Mesenteric fat pad (tissue), 1 donor: ENCODE results near the gene OR4K1. TPM values are rescaled to one million over a fixed set of nuclear protein-coding genes. Genes with fewer than 3 reads are reported as not detected.
"Not testable (repeated sequence)": the region's sequence is repeated elsewhere in the genome, so short reads cannot be mapped to it uniquely, and the experiment has no call there.

Experiments used
- DNase-seq: peaks from one replicate; pipeline ENCODE4 v3.0.0-alpha.2; 2020; ENCODE audit warnings: low spot score
- long read RNA-seq: library from polyadenylated mRNA; unstranded; transcript quantifications from one replicate; pipeline ENCODE4 v2.0.0, GENCODE V29; 2020
- total RNA-seq: library from RNA; stranded (reverse); fragmentation: NEBNext Ultra II Directional; extraction: Animal tissue kit (Norgen Biotek cat#: 25700); gene quantifications from one replicate; pipeline ENCODE4 v1.2.1, GENCODE V29; 2021
- donor health status: DM: yes; HTN: yes; CAD: no.

Gene OR4K1, protein sequence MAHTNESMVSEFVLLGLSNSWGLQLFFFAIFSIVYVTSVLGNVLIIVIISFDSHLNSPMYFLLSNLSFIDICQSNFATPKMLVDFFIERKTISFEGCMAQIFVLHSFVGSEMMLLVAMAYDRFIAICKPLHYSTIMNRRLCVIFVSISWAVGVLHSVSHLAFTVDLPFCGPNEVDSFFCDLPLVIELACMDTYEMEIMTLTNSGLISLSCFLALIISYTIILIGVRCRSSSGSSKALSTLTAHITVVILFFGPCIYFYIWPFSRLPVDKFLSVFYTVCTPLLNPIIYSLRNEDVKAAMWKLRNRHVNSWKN
- not detected for total RNA-seq
- long read RNA-seq = 0 reads

DNA sequence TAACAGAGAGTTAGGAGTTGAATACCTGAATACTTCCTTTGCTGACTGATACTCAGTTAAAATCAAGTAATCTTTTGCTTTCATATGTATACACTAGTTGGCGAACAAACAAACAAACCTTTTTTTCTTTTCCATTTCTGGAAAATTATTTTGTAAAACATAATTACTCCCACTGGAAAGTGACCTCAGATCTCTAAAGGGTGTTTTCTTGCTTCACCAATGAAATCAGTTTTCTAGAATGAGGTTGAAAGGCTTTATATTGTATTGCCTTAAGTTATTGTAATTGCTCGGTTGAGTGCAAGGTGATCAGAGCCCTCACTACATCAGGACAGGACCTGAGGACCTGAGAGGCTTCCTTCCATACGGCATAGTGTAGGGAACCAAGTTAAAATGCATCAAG, at the start of gene OR4K1:
Gene OR4K1 (plus strand): TSS at position 301 of the 400 bp plus-strand sequence. CDS start 4,750 bp downstream, outside the sequence.
- DNase-seq = no peak

DNA sequence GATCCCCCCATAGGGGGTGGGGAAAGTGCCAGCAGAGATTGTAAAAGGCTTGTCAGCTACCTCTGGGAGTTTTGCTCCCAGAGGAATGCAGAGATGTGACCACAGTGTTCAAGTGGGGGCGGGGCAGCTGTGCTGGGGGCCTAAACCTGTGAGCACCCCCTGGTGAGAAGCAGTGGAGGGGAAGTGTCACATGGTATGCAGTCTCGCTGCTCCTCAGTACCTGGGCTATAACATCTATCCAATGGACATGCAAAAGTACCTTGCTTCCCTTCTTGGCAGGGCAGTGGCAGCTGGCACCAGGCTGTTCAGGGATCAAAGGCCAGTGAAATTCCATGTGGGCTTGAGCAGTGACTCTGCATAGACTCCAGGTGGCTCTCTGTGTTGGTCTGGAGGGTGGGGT, 35.4 kb upstream of the OR4K1 start:
- no peak for DNase-seq

DNA sequence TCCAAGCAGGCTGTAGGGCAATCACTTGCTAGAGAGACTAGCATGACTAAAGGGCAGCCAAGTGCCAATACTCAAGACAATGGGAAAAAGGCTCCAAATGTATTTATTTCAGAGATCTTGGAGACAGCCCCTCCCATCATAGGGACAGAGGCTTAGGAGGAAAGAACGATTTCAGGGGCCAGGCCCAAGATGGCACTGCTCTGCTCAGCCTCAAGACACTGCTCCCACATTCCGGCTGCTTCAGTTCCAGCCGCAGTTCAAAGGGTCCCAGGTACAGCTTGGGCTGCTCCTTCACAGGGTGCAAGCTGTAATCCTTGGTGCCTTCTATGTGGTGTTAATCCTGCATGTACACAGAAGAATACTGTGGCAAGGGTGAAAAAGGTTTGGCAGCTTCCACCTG, 29.7 kb upstream of the OR4K1 start:
- no peak for DNase-seq

DNA sequence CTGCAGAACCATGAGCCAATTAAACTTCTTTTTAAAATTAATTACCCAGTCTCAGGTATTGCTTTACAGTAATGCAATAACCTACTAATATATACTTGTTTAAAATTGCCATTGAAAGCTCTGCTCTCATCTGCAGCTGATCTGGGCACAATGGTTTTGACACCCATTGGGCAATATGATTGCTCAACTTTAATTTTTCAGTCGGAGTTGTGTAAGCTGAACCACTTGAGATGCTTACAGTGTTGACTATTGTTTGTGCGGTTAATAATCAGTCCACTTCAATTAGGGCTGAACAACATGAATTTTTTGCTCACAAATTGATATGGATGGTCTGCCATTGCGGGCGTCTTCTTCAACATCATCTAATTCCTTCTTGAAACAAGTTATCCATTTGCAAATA, 28.3 kb upstream of the OR4K1 start:
- DNase-seq = no peak

DNA sequence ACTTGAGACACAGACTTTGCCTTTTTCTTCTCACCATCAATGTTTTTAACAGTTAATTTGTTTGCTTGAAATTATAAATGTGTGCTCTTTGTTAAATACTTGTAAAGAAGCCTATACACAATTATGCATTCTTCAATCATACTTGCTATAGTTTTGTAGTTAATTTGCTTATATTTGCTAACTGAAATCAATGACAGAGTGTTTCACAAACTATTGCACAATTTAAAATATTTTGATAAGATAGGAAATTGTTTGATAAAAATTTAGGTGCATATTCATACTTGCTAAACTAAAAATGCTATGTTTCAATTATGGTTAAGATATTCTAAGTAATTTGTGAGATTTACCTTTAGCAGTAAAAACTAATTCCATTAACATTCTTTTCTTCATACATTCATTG, 24.1 kb upstream of the OR4K1 start:
- no peak for DNase-seq

DNA sequence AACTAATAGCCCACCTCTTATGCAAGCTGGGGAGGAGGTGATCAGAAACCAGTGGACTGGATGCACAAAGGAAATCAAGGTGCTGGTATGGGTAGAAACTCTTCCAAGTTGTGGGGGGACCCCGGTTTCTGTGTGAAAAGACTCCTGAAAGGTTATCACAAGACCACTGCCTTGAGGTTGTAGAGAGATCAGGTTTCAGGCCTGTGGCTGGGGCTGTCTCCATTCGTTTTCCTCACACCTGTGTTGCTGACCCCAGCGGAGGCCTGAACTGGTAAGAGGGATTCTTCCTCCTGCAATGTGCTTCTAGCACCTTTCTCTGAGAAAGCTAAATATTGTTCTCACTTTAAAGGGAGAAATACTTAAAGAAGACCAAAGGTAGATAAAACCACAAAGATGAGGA, 19.6 kb upstream of the OR4K1 start:
- DNase-seq = no peak

DNA sequence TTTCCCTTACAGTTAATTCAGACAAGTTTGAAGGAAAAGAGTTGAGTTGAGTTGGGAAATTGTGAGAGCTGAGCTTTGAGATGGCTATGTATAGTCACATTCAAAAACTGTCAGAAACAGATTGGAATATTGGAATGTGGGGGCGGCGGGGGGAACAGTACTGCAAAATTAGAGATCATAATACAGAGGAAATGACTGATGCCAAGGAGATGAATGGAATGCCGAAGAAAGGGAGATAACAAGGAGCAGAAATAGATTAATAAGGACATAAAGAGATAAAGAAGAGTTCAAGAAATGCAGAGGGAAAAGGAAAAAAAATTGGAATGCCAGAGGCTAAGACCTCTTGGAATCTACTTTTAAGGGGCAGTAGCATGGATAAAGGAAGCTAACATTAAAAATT, 13.5 kb upstream of the OR4K1 start:
- no peak for DNase-seq

DNA sequence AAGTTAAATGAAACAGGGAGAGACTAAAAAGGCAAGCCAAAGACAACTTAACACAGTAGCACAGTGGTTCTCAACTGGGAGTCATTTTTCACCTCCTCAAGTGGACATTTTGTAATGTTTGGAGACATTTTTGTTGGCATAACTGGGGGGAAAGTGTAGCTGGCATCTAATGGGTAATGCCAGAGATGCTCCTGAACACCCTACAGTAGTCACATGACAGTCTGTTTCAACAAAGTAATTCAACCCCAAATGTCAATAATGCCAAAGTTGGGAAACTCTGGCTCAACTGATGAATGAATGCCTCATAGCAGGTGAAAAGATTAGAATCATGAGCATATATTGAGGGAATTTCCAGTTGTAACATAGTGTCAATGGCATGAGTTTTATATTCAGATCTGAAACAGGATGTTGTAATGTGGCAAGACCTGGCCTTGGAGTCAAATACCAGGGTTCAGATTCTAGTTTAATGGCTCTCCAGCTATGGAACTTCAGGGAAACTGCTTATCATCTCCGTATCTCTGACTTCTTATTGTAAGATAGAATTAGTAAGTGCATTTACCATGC, 12.7 kb upstream of the OR4K1 start:
- no peak for DNase-seq

DNA sequence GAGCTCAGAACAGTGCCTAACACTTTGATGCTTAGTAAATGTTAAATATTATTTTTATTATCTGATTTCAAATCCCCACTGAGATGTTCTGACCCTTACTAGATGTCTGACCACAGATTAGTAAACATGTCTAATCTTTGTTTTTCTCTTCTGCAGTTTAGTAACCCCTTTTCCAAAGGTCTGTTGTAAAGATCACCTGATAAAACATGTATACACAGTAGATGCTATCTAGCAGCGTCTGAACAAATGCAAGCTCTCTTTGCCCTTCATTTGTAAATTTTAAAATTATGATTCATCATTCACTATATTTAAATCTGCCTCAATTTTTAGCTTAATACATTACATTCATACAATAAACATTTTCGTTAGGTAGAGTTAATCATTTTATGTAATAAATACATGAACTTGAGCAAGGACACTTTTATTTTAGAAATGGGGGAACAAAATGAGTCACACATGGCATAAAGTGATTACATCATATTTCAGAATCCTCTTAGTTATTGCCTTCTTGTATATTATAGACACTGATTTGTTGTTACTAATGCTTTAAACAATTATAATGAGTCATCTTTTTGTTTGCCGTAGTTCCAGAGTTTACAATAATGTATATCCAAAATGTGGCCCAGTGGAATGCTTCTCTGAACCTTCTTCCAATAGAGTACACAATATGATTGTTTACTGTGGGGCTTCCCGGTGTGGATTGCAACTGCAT, 12.0 kb upstream of the OR4K1 start:
- no peak for DNase-seq

DNA sequence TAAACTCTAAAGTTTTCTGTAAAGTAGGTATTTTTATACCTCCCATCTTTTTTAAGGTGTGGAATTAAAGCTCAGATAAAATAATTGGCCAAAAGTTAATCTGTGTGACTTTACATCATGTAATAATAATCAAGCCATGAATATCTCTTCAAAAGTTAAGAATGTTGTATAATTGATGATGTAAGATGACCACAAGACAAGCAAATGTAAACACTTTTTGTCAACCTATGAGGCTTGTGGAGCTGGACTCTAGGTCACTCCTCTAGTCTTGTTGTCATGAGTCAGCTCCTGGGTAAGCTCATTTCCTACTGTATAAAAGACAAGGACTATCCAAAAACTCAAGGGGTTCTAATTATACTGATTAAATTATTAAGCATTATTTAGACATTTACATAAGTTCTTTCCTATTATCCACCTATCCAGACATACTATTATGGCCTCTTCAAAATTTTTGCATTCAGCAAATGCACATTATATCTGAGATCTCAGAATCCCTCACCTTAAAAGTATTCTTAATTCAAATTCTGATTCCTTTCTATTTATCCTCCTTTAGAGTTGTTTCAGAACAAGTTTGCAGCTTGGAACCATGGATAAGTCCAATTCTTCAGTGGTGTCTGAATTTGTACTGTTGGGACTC, 10.6 kb upstream of the OR4K1 start, which contains the start of gene OR4K5:
Gene OR4K5 (plus strand): TSS at position 587 of the 637 bp plus-strand sequence. CDS start 0 bp downstream, at position 587.
- DNase-seq = no peak

DNA sequence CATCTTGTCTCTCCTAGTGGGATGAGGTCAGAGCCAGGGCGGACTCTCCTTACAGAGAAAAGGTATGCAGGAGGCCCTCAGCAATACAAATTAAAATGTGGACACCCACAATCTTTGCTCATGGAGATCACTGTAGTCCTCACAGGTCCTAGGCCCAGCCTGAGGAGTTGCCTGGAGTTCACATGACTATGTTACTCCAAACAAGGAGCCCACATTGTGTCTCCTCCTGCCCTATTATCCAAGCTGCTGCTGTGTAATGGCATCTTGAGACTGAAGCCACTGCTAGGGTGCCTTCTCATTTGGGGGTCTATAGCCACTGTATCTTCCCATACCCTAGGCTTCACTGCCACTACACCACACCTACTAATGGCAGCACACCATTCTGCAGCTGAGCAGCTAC, 11.0 kb downstream of the OR4K1 start:
- DNase-seq = no peak

DNA sequence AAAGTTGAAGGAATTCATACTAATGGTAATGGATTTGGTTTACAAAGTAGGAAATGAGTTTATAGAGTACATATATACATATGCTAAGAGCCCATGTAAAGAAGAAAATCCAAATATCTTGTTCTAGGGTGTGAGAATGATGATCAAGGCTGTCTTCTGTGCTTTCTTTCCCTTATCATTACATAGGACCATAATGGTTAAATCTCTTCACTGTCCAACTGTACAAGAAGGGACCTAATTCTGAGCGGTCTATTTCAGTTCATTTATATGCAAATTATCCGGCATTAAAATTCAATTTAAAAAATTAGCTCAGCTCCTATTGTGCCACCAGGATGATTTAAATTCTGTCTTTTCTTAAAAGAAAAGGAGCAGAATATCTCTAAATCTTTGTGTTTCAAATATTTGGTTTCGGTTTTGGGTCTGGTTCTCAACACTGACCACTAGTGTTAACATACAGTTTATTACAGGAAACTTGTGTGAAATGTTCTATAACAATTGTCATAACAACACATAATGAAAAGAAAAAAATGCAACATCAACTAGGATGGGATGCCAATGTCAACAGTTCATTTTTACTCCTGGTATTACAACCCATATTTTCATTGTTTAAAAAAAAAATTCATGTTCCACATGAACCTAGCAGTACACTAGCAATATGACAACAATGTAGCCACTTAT, 16.8 kb downstream of the OR4K1 start:
- no peak for DNase-seq

DNA sequence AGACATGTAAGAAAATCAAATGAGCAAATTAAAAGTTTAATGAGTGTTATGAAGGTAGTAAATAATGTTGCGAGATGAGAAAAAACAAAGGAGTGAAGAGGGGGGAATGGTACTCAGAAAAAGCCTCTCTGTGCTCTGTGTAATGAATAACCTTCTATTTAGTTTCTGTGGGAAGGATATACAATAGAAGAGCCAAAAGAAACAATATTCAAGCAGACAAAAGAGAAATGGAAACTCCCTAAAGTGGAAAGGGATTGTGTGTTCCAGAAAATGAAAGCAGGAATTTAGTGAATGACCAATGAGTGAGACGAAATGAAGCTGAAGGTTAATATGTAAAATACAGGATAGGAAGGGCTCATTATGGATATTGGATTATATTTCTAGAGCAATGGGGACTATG, 18.5 kb downstream of the OR4K1 start:
- DNase-seq = no peak

DNA sequence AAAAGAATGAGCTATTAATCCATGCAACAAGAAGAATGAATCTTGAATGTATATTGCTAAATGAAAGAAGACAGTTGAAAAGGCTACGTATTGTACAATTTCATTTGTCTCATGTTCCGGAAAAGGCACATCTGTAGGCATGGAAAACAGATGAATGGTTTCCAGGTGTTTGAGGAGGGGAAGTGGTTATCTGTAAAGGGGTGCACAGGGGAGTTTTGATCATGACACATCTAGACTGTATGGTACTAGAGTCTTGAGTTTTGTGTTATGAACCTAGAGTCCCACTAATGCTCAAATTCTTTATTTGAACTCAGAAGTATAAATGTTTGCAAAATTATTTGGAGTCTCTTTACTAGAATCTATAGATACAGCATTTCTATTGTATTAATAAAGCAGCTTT, 39.0 kb downstream of the OR4K1 start:
- not testable (repeated sequence) for DNase-seq

DNA sequence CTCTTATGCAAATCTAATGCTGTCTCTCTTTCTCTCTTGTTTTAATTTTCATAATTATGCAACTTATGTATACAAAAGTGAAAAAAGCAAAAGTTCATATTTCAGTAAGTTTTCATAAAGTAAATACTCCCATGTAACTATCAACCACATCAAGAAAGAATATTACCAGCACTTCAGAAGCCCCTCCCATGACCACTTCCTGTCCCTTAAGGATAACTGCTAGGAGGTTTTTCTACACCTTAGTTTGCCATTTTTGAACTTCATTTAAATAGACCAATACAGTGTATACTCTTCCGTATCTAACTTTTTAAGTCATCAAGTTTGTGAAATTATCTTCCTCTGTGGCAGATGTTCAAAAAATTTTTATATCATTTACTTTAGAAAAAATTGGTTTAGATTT, 44.1 kb downstream of the OR4K1 start:
- no peak for DNase-seq

DNA sequence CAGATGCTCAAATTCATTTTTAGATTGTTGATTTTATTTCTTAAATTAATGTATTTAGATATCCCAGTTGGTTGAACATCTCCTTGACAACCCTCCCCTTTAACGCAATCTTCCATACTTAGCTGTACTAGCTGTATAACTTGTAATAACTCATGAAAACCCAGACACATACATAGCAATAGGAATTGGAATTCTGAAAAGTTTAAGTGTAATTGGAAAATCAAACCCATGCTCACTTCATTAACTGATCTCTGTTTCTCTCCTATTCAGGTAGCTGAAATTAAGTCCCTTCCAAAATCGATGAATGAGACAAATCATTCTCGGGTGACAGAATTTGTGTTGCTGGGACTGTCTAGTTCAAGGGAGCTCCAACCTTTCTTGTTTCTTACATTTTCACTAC, 44.6 kb downstream of the OR4K1 start, which contains the start of gene OR4K15:
Gene OR4K15 (plus strand): TSS at position 301 of the 400 bp plus-strand sequence. CDS start 0 bp downstream, at position 301.
- no peak for DNase-seq

Other genes starting within 250 kb of the OR4K1 start
- not detected for gene OR11H2, start 217.0 kb upstream of the OR4K1 start, total RNA-seq
- gene OR4Q3, start 187.3 kb upstream of the OR4K1 start, total RNA-seq = not detected
- not detected for gene OR4M1, start 157.4 kb upstream of the OR4K1 start, total RNA-seq
- not detected for gene OR4N2, start 127.1 kb upstream of the OR4K1 start, total RNA-seq
- not detected for gene OR4K2, start 55.8 kb upstream of the OR4K1 start, total RNA-seq
- gene OR4K5, start 10.3 kb upstream of the OR4K1 start, total RNA-seq = not detected
- not detected for gene OR4K15, start 44.7 kb downstream of the OR4K1 start, total RNA-seq
- not detected for gene OR4Q2, start 71.2 kb downstream of the OR4K1 start, total RNA-seq
- gene OR4K14, start 88.4 kb downstream of the OR4K1 start, total RNA-seq = not detected
- not detected for gene OR4K13, start 105.1 kb downstream of the OR4K1 start, total RNA-seq
- gene OR4L1, start 129.1 kb downstream of the OR4K1 start, total RNA-seq = not detected
- not detected for gene OR4K17, start 179.8 kb downstream of the OR4K1 start, total RNA-seq
- not detected for gene OR4N5, start 207.9 kb downstream of the OR4K1 start, total RNA-seq